ENCODE measurements around the gene ORM1.

ORM1 gene

GRCh38 chr9:114279693-114280092, 43.2 kb upstream of the ORM1 start:
- no peaks in the 10 kb centered on the region for H3K9me2 ChIP-seq (replicated peaks; ENCODE audit: insufficient read depth, low read length)
- no peak overlapping the region for H3K27ac ChIP-seq (ENCODE audit: low read length)
- H3K4me3 ChIP-seq (ENCODE audit: low read length), result no peak overlapping the region
- no peak overlapping the region for H3K4me2 ChIP-seq (ENCODE audit: low read depth, low read length)
- no peak for DNase-seq
- H3K4me1 ChIP-seq (ENCODE audit: low read length), result peaks cover 14% of the 10 kb centered on the region
- H3K79me2 ChIP-seq (ENCODE audit: low read length), result no peaks in the 10 kb centered on the region
- H3K9ac ChIP-seq (ENCODE audit: low read length), result no peak overlapping the region
- H4K20me1 ChIP-seq (ENCODE audit: insufficient read depth, low read length), result no peaks in the 10 kb centered on the region
- H3F3A ChIP-seq (ENCODE audit: insufficient read depth, low read length), result no peaks in the 10 kb centered on the region
- no peak for TF ChIP-seq EZH2phosphoT487 (IDR thresholded peaks at IDR 0.05; ENCODE audit: low read length)
- no peak for TF ChIP-seq EZH2 (optimal IDR thresholded peaks at IDR 0.05; ENCODE audit: low read depth, low read length)
- no peak for TF ChIP-seq CTCF (IDR thresholded peaks at IDR 0.05; ENCODE audit: low read length)
- H2AFZ ChIP-seq (ENCODE audit: low read length), result no peak overlapping the region
- H3K27me3 ChIP-seq (replicated peaks; ENCODE audit: insufficient read depth, low read length), result no peaks in the 10 kb centered on the region; the same call in 1 of the 2 replicates
- no peaks in the 10 kb centered on the region for H3K36me3 ChIP-seq (replicated peaks; ENCODE audit: insufficient read depth, low read length)
- no peaks in the 10 kb centered on the region for H3K9me3 ChIP-seq (replicated peaks; ENCODE audit: insufficient read depth, low read length)

GRCh38 chr9:114280636-114281472, 42.0 kb upstream of the ORM1 start:
- no peak overlapping the region for H3K4me3 ChIP-seq (ENCODE audit: low read length)
- H3K4me1 ChIP-seq (ENCODE audit: low read length), result peaks cover 14% of the 10 kb centered on the region
- H3F3A ChIP-seq (ENCODE audit: insufficient read depth, low read length), result no peaks in the 10 kb centered on the region
- no peak for DNase-seq
- H3K36me3 ChIP-seq (replicated peaks; ENCODE audit: insufficient read depth, low read length), result no peaks in the 10 kb centered on the region
- TF ChIP-seq EZH2phosphoT487 (IDR thresholded peaks at IDR 0.05; ENCODE audit: low read length) (no peak), CTCF (IDR thresholded peaks at IDR 0.05; ENCODE audit: low read length) (no peak), EZH2 (optimal IDR thresholded peaks at IDR 0.05; ENCODE audit: low read depth, low read length) (no peak)
- H3K9ac ChIP-seq (ENCODE audit: low read length), result no peak overlapping the region
- no peaks in the 10 kb centered on the region; the same call in 1 of the 2 replicates for H3K27me3 ChIP-seq (replicated peaks; ENCODE audit: insufficient read depth, low read length)
- H3K9me2 ChIP-seq (replicated peaks; ENCODE audit: insufficient read depth, low read length), result no peaks in the 10 kb centered on the region
- no peak overlapping the region for H2AFZ ChIP-seq (ENCODE audit: low read length)
- H3K27ac ChIP-seq (ENCODE audit: low read length), result no peak overlapping the region
- no peaks in the 10 kb centered on the region for H3K79me2 ChIP-seq (ENCODE audit: low read length)
- H3K4me2 ChIP-seq (ENCODE audit: low read depth, low read length), result no peak overlapping the region
- no peaks in the 10 kb centered on the region for H3K9me3 ChIP-seq (replicated peaks; ENCODE audit: insufficient read depth, low read length)
- no peaks in the 10 kb centered on the region for H4K20me1 ChIP-seq (ENCODE audit: insufficient read depth, low read length)

- Histone ChIP-seq H2AFZ (ENCODE audit: low read length) (no peak overlapping the region), H3K79me2 (ENCODE audit: low read length) (no peaks in the 10 kb centered on the region), H3K36me3 (replicated peaks; ENCODE audit: insufficient read depth, low read length) (no peaks in the 10 kb centered on the region), H3K9me2 (replicated peaks; ENCODE audit: insufficient read depth, low read length) (no peaks in the 10 kb centered on the region), H3K9me3 (replicated peaks; ENCODE audit: insufficient read depth, low read length) (no peaks in the 10 kb centered on the region), H3K27me3 (replicated peaks; ENCODE audit: insufficient read depth, low read length) (no peaks in the 10 kb centered on the region; the same call in 1 of the 2 replicates), H3F3A (ENCODE audit: insufficient read depth, low read length) (no peaks in the 10 kb centered on the region), H3K4me3 (ENCODE audit: low read length) (no peak overlapping the region), H3K4me1 (ENCODE audit: low read length) (peaks cover 14% of the 10 kb centered on the region), H4K20me1 (ENCODE audit: insufficient read depth, low read length) (no peaks in the 10 kb centered on the region), H3K27ac (ENCODE audit: low read length) (no peak overlapping the region), H3K4me2 (ENCODE audit: low read depth, low read length) (no peak overlapping the region), H3K9ac (ENCODE audit: low read length) (no peak overlapping the region)
- TF ChIP-seq CTCF (IDR thresholded peaks at IDR 0.05; ENCODE audit: low read length), result no peak
- TF ChIP-seq EZH2phosphoT487 (IDR thresholded peaks at IDR 0.05; ENCODE audit: low read length), result no peak
- TF ChIP-seq EZH2 (optimal IDR thresholded peaks at IDR 0.05; ENCODE audit: low read depth, low read length), result no peak
- no peak for DNase-seq
These were observed 41.3 kb upstream of the ORM1 start for GRCh38 chr9:114281473-114282103.
